ENCODE data around the gene TENM3. TPM values are rescaled to one million over a fixed set of nuclear protein-coding genes. Genes with fewer than 3 reads are reported as not detected.

TENM3 gene
- total and polyA plus RNA-seq, 2 donors (not counting 3 experiments of a cell fraction or from before 2014, with no cell fraction given): 3.2 to 6.2 TPM

- Histone ChIP-seq H3K9me3 (replicated peaks; ENCODE audit: control insufficient read depth, insufficient read depth, low read length) (no peaks in the 10 kb centered on the region), H2AFZ (ENCODE audit: low read depth, low read length) (no peak overlapping the region), H3K4me3 (replicated peaks in 1 of 3; ENCODE audit: insufficient read depth in 1 of 3, low read depth in 1 of 3, low read length in 3 of 3) (no peak overlapping the region), H3K4me1 (ENCODE audit: control insufficient read depth, extremely low read depth, insufficient read depth, low read length) (no peaks in the 10 kb centered on the region), H3K9ac (replicated peaks; ENCODE audit: extremely low read depth, insufficient read depth, low read length) (no peak overlapping the region), H3K9me1 (replicated peaks; ENCODE audit: control insufficient read depth, extremely low read depth, insufficient read depth, low read length) (no peaks in the 10 kb centered on the region), H3K36me3 (ENCODE audit: control insufficient read depth in 2 of 2, extremely low read depth in 1 of 2, insufficient read depth in 2 of 2, low read length in 2 of 2) (no peaks in the 10 kb centered on the region), H3K27me3 (ENCODE audit: control insufficient read depth in 2 of 2, insufficient read depth in 2 of 2, low read length in 2 of 2) (no peaks in the 10 kb centered on the region), H3K27ac (ENCODE audit: insufficient read depth, low read depth, low read length) (no peak overlapping the region), H3K4me2 (ENCODE audit: insufficient read depth, low read length) (no peak overlapping the region), H4K20me1 (replicated peaks; ENCODE audit: control insufficient read depth, extremely low read depth, insufficient read depth, low read length) (no peaks in the 10 kb centered on the region), H3K79me2 (ENCODE audit: control insufficient read depth, insufficient read depth, low read length) (no peaks in the 10 kb centered on the region)
- ChIA-PET POLR2A (no interaction called here), CTCF (no interaction called here)
- dilution Hi-C loops (cut with MboI; ENCODE audit: extremely low pct_ligation_motif_present, low sequenced_read_pairs): no loop called here
- no TSS peak for BruUV-seq (replicated peaks)
- intact Hi-C loops (cut with micrococcal nuclease): no loop called here
- FAIRE-seq: no peak
- DNase-seq (ENCODE audit: low read depth, low spot score): no peak
- TF ChIP-seq POLR2A (IDR thresholded peaks at IDR 0.05; ENCODE audit: low read depth, low read length): no peak
- TF ChIP-seq GATA2 (IDR thresholded peaks at IDR 0.05; ENCODE audit: insufficient read depth, insufficient read length, low read depth, low read length): no peak
- TF ChIP-seq MYC (IDR thresholded peaks at IDR 0.05; ENCODE audit: low read depth, low read length): no peak
- TF ChIP-seq FOS (IDR thresholded peaks at IDR 0.05; ENCODE audit: borderline replicate concordance, insufficient read depth, low read length): no peak
- no peak for TF ChIP-seq CTCF (IDR thresholded peaks at IDR 0.05; ENCODE audit: extremely low read depth in 1 of 2, insufficient read depth in 1 of 2, low read depth in 1 of 2, low read length in 2 of 2)
- TF ChIP-seq, protein P1, sequence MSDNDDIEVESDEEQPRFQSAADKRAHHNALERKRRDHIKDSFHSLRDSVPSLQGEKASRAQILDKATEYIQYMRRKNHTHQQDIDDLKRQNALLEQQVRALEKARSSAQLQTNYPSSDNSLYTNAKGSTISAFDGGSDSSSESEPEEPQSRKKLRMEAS (IDR thresholded peaks at IDR 0.05; ENCODE audit: insufficient read depth, insufficient read length): no peak
- no peak for TF ChIP-seq POLR2AphosphoS5 (IDR thresholded peaks at IDR 0.05; ENCODE audit: insufficient read depth, low read depth, low read length)
- TF ChIP-seq JUN (IDR thresholded peaks at IDR 0.05; ENCODE audit: borderline replicate concordance, insufficient read depth, insufficient read length, low read depth): no peak
- TF ChIP-seq EZH2 (IDR thresholded peaks at IDR 0.05; ENCODE audit: borderline replicate concordance, low read depth, low read length, severe bottlenecking): no peak
Observed at GRCh38 chr4:182252220-182252619, 9.0 kb downstream of the TENM3 start.
